H1 (cell line): ENCODE results near the gene MYRIP. TPM values are rescaled to one million over a fixed set of nuclear protein-coding genes. Genes with fewer than 3 reads are reported as not detected.

Experiments used
- CTCF ChIA-PET: fragments of 300-600 bp; sonication (Branson Sonifier 250); formaldehyde crosslinking; loops from one replicate; lab custom pipeline; 2021; ENCODE audit not compliant: partially characterized antibody; lab: Charles Lee
- POLR2A ChIA-PET: fragments of 300-600 bp; sonication (Branson Sonifier 250); formaldehyde crosslinking; loops from one replicate; lab custom pipeline; 2021; ENCODE audit warnings: inconsistent platforms; ENCODE audit not compliant: partially characterized antibody; lab: Charles Lee
- DNase-seq, 2 experiments: peaks; one replicate each; pipeline versions ENCODE4 v3.0.0 to v3.0.0-alpha.2; 2010 to 2022; ENCODE audit warnings: low spot score in 2 of 2, low read depth in 1 of 2, mixed read lengths in 1 of 2
- FAIRE-seq: peaks from 2 replicates; lab custom pipeline; 2011; peaks lifted over from hg19 to GRCh38; lab: Jason Lieb, UNC
- H2AFZ ChIP-seq: 2 replicates; pipeline ENCODE4 v1.8.1; 2012; ENCODE audit warnings: low read length, inconsistent platforms
- H2AK5ac ChIP-seq: 2 replicates; pipeline ENCODE4 v1.6.1; 2013; ENCODE audit warnings: low read depth, low read length
- H2BK120ac ChIP-seq: replicated peaks from 2 replicates; pipeline ENCODE3; 2013; ENCODE audit warnings: low read depth, low read length, inconsistent platforms
- H2BK12ac ChIP-seq: 2 replicates; pipeline ENCODE4 v1.6.1; 2013; ENCODE audit warnings: low read depth, low read length
- H2BK15ac ChIP-seq: 2 replicates; pipeline ENCODE4 v1.6.1; 2013; ENCODE audit warnings: low read length
- H2BK20ac ChIP-seq: 2 replicates; pipeline ENCODE4 v1.6.1; 2013; ENCODE audit warnings: low read length
- H2BK5ac ChIP-seq: 2 replicates; pipeline ENCODE4 v1.6.1; 2013; ENCODE audit warnings: low read depth, low read length
- H3K14ac ChIP-seq: 2 replicates; pipeline ENCODE4 v1.6.1; 2013; ENCODE audit warnings: inconsistent platforms; ENCODE audit not compliant: insufficient read length
- H3K18ac ChIP-seq: 2 replicates; pipeline ENCODE4 v1.6.1; 2013; ENCODE audit warnings: low read length; ENCODE audit errors: extremely low read depth
- H3K23ac ChIP-seq: 2 replicates; pipeline ENCODE4 v1.6.1; 2013; ENCODE audit warnings: inconsistent platforms; ENCODE audit not compliant: insufficient read length
- H3K23me2 ChIP-seq: 2 replicates; pipeline ENCODE4 v1.6.1; 2013; ENCODE audit warnings: low read depth, low read length
- H3K27ac ChIP-seq: 2 replicates; pipeline ENCODE4 v1.6.1; 2011; ENCODE audit warnings: low read depth, low read length, inconsistent platforms
- H3K27me3 ChIP-seq, 4 experiments: replicated peaks in 1 of 4; 1 replicate in 1 of 4; 2 replicates in 3 of 4; pipeline versions ENCODE4 v1.6.1 to v1.8.1; 2011 to 2013; ENCODE audit warnings: low read length in 3 of 4, mild to moderate bottlenecking in 3 of 4, inconsistent platforms in 2 of 4, mixed read lengths in 2 of 4, moderate library complexity in 1 of 4; ENCODE audit not compliant: control insufficient read depth in 3 of 4, insufficient read depth in 3 of 4; ENCODE audit errors: extremely low read depth in 1 of 4
- H3K36me3 ChIP-seq, 4 experiments: 2 replicates each; pipeline versions ENCODE4 v1.6.1 to v1.8.1; 2011 to 2013; ENCODE audit warnings: mild to moderate bottlenecking in 4 of 4, low read length in 3 of 4, moderate library complexity in 2 of 4, control low read depth in 1 of 4, inconsistent platforms in 1 of 4; ENCODE audit not compliant: insufficient read depth in 4 of 4, control insufficient read depth in 2 of 4
- H3K4ac ChIP-seq: replicated peaks from 2 replicates; pipeline ENCODE3; 2013; ENCODE audit warnings: low read length, low read depth, mixed read lengths, inconsistent platforms; ENCODE audit not compliant: insufficient read length
- H3K4me1 ChIP-seq, 4 experiments: replicated peaks in 1 of 4; 1 replicate in 1 of 4; 2 replicates in 3 of 4; pipeline versions ENCODE4 v1.6.1 to v1.8.1; 2011 to 2013; ENCODE audit warnings: low read length in 3 of 4, inconsistent platforms in 2 of 4, mixed read lengths in 1 of 4; ENCODE audit not compliant: insufficient read depth in 4 of 4, control insufficient read depth in 3 of 4
- H3K4me2 ChIP-seq, 2 experiments: 2 replicates each; pipeline versions ENCODE4 v1.6.1 to v1.8.1; 2011 to 2013; ENCODE audit warnings: low read depth in 2 of 2, low read length in 2 of 2, control low read depth in 1 of 2, inconsistent platforms in 1 of 2, mild to moderate bottlenecking in 1 of 2; ENCODE audit not compliant: insufficient read depth in 1 of 2
- H3K4me3 ChIP-seq, 4 experiments: fragments of 200-600, 300-600 bp in 1 of 4; sonication (generic), shearing (Covaris generic), sonication (Bioruptor Twin) in 1 of 4; 2 replicates each; pipeline versions ENCODE4 v1.5.1 to v1.8.1; 2011 to 2016; ENCODE audit warnings: low read length in 4 of 4, low read depth in 3 of 4, control low read depth in 2 of 4, inconsistent platforms in 2 of 4, mild to moderate bottlenecking in 2 of 4, mixed read lengths in 1 of 4, moderate library complexity in 1 of 4; ENCODE audit not compliant: insufficient read depth in 2 of 4; ENCODE audit errors: extremely low read depth in 1 of 4
- H3K56ac ChIP-seq: replicated peaks from 2 replicates; pipeline ENCODE3; 2013; ENCODE audit warnings: low read depth, mild to moderate bottlenecking, mixed read lengths, low read length, inconsistent platforms; ENCODE audit not compliant: insufficient read length
- H3K79me1 ChIP-seq: 2 replicates; pipeline ENCODE4 v1.6.1; 2013; ENCODE audit warnings: low read depth, low read length, control low read depth
- H3K79me2 ChIP-seq, 2 experiments: 2 replicates each; pipeline versions ENCODE4 v1.6.1 to v1.8.1; 2012 to 2013; ENCODE audit warnings: low read length in 2 of 2, mild to moderate bottlenecking in 2 of 2, inconsistent platforms in 1 of 2; ENCODE audit not compliant: insufficient read depth in 2 of 2, control insufficient read depth in 1 of 2
- H3K9ac ChIP-seq, 4 experiments: replicated peaks in 1 of 4; 1 replicate in 1 of 4; 2 replicates in 3 of 4; pipeline versions ENCODE4 v1.6.1 to v1.8.1; 2011 to 2013; ENCODE audit warnings: low read depth in 3 of 4, low read length in 3 of 4, control low read depth in 2 of 4, mild to moderate bottlenecking in 2 of 4, moderate library complexity in 2 of 4, inconsistent platforms in 1 of 4; ENCODE audit errors: extremely low read depth in 1 of 4
- H3K9me3 ChIP-seq, 2 experiments: 2 replicates each; pipeline versions ENCODE4 v1.6.1 to v1.8.1; 2012 to 2013; ENCODE audit warnings: mild to moderate bottlenecking in 2 of 2, moderate library complexity in 2 of 2, control low read depth in 1 of 2, inconsistent platforms in 1 of 2, low read depth in 1 of 2, low read length in 1 of 2, mixed read lengths in 1 of 2; ENCODE audit not compliant: insufficient read depth in 2 of 2
- H4K20me1 ChIP-seq, 2 experiments: replicated peaks in 1 of 2; 2 replicates each; pipeline versions ENCODE3 to v1.8.1; 2011 to 2013; ENCODE audit warnings: inconsistent platforms in 2 of 2, low read length in 2 of 2, mild to moderate bottlenecking in 1 of 2; ENCODE audit not compliant: insufficient read depth in 2 of 2, control insufficient read depth in 1 of 2
- H4K5ac ChIP-seq: 2 replicates; pipeline ENCODE4 v1.6.1; 2013; ENCODE audit warnings: low read length, low read depth, mixed read lengths, inconsistent platforms; ENCODE audit not compliant: insufficient read length
- H4K8ac ChIP-seq: 2 replicates; pipeline ENCODE4 v1.8.0; 2013; ENCODE audit warnings: mild to moderate bottlenecking, moderate library complexity, low read length, inconsistent platforms; ENCODE audit not compliant: insufficient read depth; ENCODE audit errors: extremely low read depth
- H4K91ac ChIP-seq: replicated peaks from 2 replicates; pipeline ENCODE3; 2013; ENCODE audit warnings: low read length, mixed read lengths, inconsistent platforms; ENCODE audit not compliant: insufficient read length
- BACH1 ChIP-seq: IDR thresholded peaks from 2 replicates; pipeline ENCODE4 v1.6.1; 2012; ENCODE audit warnings: low read length, improper control_type of control experiment
- CHD1 ChIP-seq: IDR thresholded peaks from 2 replicates; pipeline ENCODE4 v1.6.1; 2012; ENCODE audit warnings: low read depth, low read length, improper control_type of control experiment
- NRF1 ChIP-seq: IDR thresholded peaks from 2 replicates; pipeline ENCODE4 v1.6.1; 2011; ENCODE audit warnings: mild to moderate bottlenecking, low read depth, low read length, improper control_type of control experiment
- POU5F1 ChIP-seq: IDR thresholded peaks from 2 replicates; pipeline ENCODE4 v1.6.1; 2011; ENCODE audit warnings: low read depth, mild to moderate bottlenecking, low read length, moderate library complexity
- RBBP5 ChIP-seq: IDR thresholded peaks from 2 replicates; pipeline ENCODE4 v1.7.1; 2012; ENCODE audit warnings: low read depth, mild to moderate bottlenecking, inconsistent platforms, low read length, moderate library complexity, borderline replicate concordance
- SRF ChIP-seq: IDR thresholded peaks from 2 replicates; pipeline ENCODE4 v1.6.1; 2011; ENCODE audit warnings: mild to moderate bottlenecking, low read depth, low read length, moderate library complexity
- SUZ12 ChIP-seq: fragments of 200-600 bp; sonication (generic); IDR thresholded peaks from 2 replicates; pipeline ENCODE4 v1.6.1; 2012; ENCODE audit warnings: mild to moderate bottlenecking, inconsistent platforms, low read length, moderate library complexity, mixed read lengths
- TAF1 ChIP-seq: IDR thresholded peaks from 2 replicates; pipeline ENCODE4 v1.6.1; 2011; ENCODE audit warnings: mild to moderate bottlenecking, low read depth, low read length
- YY1 ChIP-seq: IDR thresholded peaks from 2 replicates; pipeline ENCODE4 v1.6.1; 2011; ENCODE audit warnings: low read depth, mild to moderate bottlenecking, low read length
- ZNF274 ChIP-seq: IDR thresholded peaks from 2 replicates; pipeline ENCODE4 v1.7.0; 2012; ENCODE audit warnings: low read length, borderline replicate concordance; ENCODE audit errors: extremely low read depth
- WGBS, 2 experiments: shearing (Covaris generic) in 1 of 2; methylation state at CpG; one replicate each; pipeline versions ENCODE4 v1.1.6 to v1.1.7; 2013 to 2015; ENCODE audit warnings: low lambda C conversion rate in 2 of 2, mixed read lengths in 2 of 2, inconsistent platforms in 1 of 2, low coverage in 1 of 2, missing lambda C conversion rate in 1 of 2; ENCODE audit not compliant: insufficient replicate concordance in 2 of 2, insufficient coverage in 1 of 2, insufficient read length in 1 of 2; ENCODE audit errors: extremely low coverage in 1 of 2, missing lambda C conversion rate in 1 of 2; 5-methylcytosine and 5-hydroxymethylcytosine counted together
- polyA plus RNA-seq, 7 experiments: library from polyadenylated mRNA; depleted of rRNA in 3 of 7; stranded (reverse) in 5 of 7; unstranded in 2 of 7; fragments of >200 nt in 5 of 7; fragments of 200-250 nt in 2 of 7; gene quantifications; 1 replicate in 5 of 7; 2 replicates in 1 of 7; 4 replicates in 1 of 7; pipeline versions ENCODE4 v1.2.1 to v1.2.3, GENCODE V29; 2011 to 2013; ENCODE audit warnings: missing spikeins in 2 of 7, mixed read lengths in 2 of 7
- total RNA-seq: library from RNA; stranded (reverse); fragmentation: NEBNext Ultra II Directional; extraction: Animal tissue kit (Norgen Biotek cat#: 25700); gene quantifications from 2 replicates; pipeline ENCODE4 v1.2.1, GENCODE V29; 2021
- TF ChIP-seq, protein P1 (sequence below), 3 experiments: IDR thresholded peaks; 1 replicate in 2 of 3; 2 replicates in 1 of 3; pipeline versions ENCODE4 v1.5.1 to v1.6.1; 2011; ENCODE audit warnings: low read length in 3 of 3, mild to moderate bottlenecking in 3 of 3, inconsistent platforms in 2 of 3, low read depth in 1 of 3, moderate library complexity in 1 of 3; ENCODE audit not compliant: insufficient read depth in 1 of 3; ENCODE audit errors: control extremely low read depth in 1 of 3

MYRIP gene
- total and polyA plus RNA-seq, 2 of the 8 experiments (the other 6 are each of a cell fraction or from before 2014, with no cell fraction given), result 0.54 to 4.3 TPM

DNA sequence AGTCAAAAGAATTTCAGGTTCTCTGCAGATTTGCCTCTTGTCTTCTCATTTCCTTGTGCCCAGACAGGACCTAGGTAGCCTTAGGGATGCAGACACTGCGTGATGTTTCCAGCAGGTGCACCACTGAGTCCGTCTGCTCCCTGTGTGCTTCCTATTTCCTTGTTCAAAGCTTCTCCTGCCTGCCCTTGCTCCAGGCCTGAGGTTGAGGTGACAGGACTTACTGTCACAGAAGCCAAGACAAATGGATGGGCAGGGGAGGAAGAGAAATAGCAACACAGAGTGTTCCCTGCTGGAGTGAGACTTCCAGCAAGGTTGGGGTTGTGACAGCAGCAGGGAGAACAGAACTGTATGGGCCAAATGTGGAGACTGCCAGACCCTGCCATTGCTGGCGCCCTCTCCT, 199.4 kb downstream of the MYRIP start:
- H3K18ac ChIP-seq, result no peak overlapping the region
- H4K91ac ChIP-seq, result no peak overlapping the region
- H3K9me3 ChIP-seq, result no peaks in the 10 kb centered on the region
- no peak overlapping the region for H2BK15ac ChIP-seq
- H3K23ac ChIP-seq, result no peak overlapping the region
- TF ChIP-seq RBBP5 (no peak), POU5F1 (no peak), YY1 (no peak), SRF (no peak), CHD1 (no peak), ZNF274 (no peak), NRF1 (no peak), SUZ12 (no peak), TAF1 (no peak), BACH1 (no peak)
- TF ChIP-seq, protein P1, sequence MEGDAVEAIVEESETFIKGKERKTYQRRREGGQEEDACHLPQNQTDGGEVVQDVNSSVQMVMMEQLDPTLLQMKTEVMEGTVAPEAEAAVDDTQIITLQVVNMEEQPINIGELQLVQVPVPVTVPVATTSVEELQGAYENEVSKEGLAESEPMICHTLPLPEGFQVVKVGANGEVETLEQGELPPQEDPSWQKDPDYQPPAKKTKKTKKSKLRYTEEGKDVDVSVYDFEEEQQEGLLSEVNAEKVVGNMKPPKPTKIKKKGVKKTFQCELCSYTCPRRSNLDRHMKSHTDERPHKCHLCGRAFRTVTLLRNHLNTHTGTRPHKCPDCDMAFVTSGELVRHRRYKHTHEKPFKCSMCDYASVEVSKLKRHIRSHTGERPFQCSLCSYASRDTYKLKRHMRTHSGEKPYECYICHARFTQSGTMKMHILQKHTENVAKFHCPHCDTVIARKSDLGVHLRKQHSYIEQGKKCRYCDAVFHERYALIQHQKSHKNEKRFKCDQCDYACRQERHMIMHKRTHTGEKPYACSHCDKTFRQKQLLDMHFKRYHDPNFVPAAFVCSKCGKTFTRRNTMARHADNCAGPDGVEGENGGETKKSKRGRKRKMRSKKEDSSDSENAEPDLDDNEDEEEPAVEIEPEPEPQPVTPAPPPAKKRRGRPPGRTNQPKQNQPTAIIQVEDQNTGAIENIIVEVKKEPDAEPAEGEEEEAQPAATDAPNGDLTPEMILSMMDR (IDR thresholded peaks at IDR 0.05; ENCODE audit: control extremely low read depth in 1 of 3, insufficient read depth in 1 of 3, low read depth in 1 of 3, low read length in 3 of 3), result no peak
- no peak overlapping the region for H2AFZ ChIP-seq
- 91% methylated on average over 3 of the region's 3 CpGs; no CpG with 5 or more reads in 1 of the 2 experiments for WGBS, 2 experiments
- no peaks in the 10 kb centered on the region for H3K36me3 ChIP-seq
- H3K27me3 ChIP-seq, result no peaks in the 10 kb centered on the region
- no peak overlapping the region for H2BK20ac ChIP-seq
- CTCF ChIA-PET, result no interaction called here
- no peaks in the 10 kb centered on the region for H4K20me1 ChIP-seq
- no peak overlapping the region for H3K4me3 ChIP-seq
- no peak overlapping the region for H2BK120ac ChIP-seq
- no peak overlapping the region for H2BK5ac ChIP-seq
- no peaks in the 10 kb centered on the region for H3K79me1 ChIP-seq
- no peaks in the 10 kb centered on the region for H3K79me2 ChIP-seq
- H2BK12ac ChIP-seq, result no peak overlapping the region
- H4K8ac ChIP-seq, result no peak overlapping the region; the same call in 1 of the 2 replicates
- POLR2A ChIA-PET, result no interaction called here
- H2AK5ac ChIP-seq, result no peak overlapping the region; the same call in 1 of the 2 replicates
- H3K9ac ChIP-seq, result no peak overlapping the region
- no peaks in the 10 kb centered on the region for H3K23me2 ChIP-seq
- H3K56ac ChIP-seq, result no peak overlapping the region
- H4K5ac ChIP-seq, result no peak overlapping the region
- DNase-seq (no peak), FAIRE-seq (no peak)
- no peak overlapping the region for H3K27ac ChIP-seq
- no peaks in the 10 kb centered on the region for H3K4me1 ChIP-seq
- no peak overlapping the region for H3K4ac ChIP-seq
- H3K4me2 ChIP-seq, result no peak overlapping the region
- H3K14ac ChIP-seq, result no peak overlapping the region
